ENCODE data around the gene SSH2.

- TF ChIP-seq POLR2A (IDR thresholded peaks at IDR 0.05), result no peak
- TF ChIP-seq CTCF (IDR thresholded peaks at IDR 0.05), result no peak
Measured at GRCh38 chr17:29733166-29733565, 196.9 kb downstream of the SSH2 start.

Measured in thyroid gland (tissue), 4 donors.